ENCODE data around the gene NINJ2.

DNA sequence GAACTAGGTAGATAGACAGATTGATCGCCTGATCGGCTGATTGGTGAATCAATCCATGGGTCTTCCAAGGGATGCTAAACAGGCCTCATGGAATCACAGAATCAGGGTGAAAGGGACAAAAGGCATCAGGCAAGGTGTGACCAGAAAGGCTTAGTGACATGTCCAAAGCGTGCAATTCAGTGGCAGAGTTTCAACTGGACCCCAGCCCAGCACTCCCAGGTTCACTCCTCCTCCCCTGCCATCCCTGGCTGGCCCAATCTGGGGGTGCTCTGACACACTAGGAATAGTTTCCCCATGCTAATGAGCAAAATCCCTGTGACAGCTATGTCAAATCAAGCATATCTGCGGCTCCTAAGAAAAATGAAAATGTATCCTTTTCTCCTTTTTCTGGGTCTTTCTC, 50.4 kb downstream of the NINJ2 start:
- TF ChIP-seq, protein P1, sequence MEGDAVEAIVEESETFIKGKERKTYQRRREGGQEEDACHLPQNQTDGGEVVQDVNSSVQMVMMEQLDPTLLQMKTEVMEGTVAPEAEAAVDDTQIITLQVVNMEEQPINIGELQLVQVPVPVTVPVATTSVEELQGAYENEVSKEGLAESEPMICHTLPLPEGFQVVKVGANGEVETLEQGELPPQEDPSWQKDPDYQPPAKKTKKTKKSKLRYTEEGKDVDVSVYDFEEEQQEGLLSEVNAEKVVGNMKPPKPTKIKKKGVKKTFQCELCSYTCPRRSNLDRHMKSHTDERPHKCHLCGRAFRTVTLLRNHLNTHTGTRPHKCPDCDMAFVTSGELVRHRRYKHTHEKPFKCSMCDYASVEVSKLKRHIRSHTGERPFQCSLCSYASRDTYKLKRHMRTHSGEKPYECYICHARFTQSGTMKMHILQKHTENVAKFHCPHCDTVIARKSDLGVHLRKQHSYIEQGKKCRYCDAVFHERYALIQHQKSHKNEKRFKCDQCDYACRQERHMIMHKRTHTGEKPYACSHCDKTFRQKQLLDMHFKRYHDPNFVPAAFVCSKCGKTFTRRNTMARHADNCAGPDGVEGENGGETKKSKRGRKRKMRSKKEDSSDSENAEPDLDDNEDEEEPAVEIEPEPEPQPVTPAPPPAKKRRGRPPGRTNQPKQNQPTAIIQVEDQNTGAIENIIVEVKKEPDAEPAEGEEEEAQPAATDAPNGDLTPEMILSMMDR (IDR thresholded peaks at IDR 0.05) = no peak
- TF ChIP-seq POLR2A (IDR thresholded peaks at IDR 0.05) = no peak

Measured in esophagus squamous epithelium (tissue), 4 donors.